B cell (primary cell): ENCODE data around the gene C10orf90. TPM values are rescaled to one million over a fixed set of nuclear protein-coding genes. Genes with fewer than 3 reads are reported as not detected.

Experiments
- ATAC-seq: fragments of 200-7000 bp; cut with Tn5 transposase; one replicate; pipeline ENCODE4 v1.10.0; 2021; ENCODE audit warnings: low read depth, mild to moderate bottlenecking, moderate number of reproducible peaks, moderate library complexity
- CTCF ChIA-PET: fragments of 350-600 bp; sonication (Branson Sonifier 250); formaldehyde crosslinking; loops from one replicate; lab custom pipeline; 2021; ENCODE audit warnings: antibody characterized with exemption, inconsistent platforms; lab: Charles Lee
- POLR2A ChIA-PET: fragments of 350-600 bp; sonication (Branson Sonifier 250); formaldehyde crosslinking; loops from one replicate; lab custom pipeline; 2021; ENCODE audit warnings: antibody characterized with exemption; lab: Charles Lee
- DNase-seq: peaks from one replicate; pipeline ENCODE4 v3.0.0; 2013
- H2AFZ ChIP-seq: 2 replicates; pipeline ENCODE4 v1.6.1; 2012; ENCODE audit warnings: mild to moderate bottlenecking, low read depth, low read length; ENCODE audit not compliant: insufficient read depth, poor library complexity, severe bottlenecking
- H3K27ac ChIP-seq, 2 donors: 1 replicate in 1 of 2; 2 replicates in 1 of 2; pipeline ENCODE4 v1.5.1; 2012 to 2013; ENCODE audit warnings: low read length in 2 of 2, mild to moderate bottlenecking in 2 of 2, moderate library complexity in 1 of 2
- H3K27me3 ChIP-seq, 4 experiments: fragments of 200-600 bp in 1 of 4; sonication (generic) in 1 of 4; replicated peaks in 1 of 4; 1 replicate in 2 of 4; 2 replicates in 2 of 4; pipeline versions ENCODE4 v1.6.1 to v1.7.0; 2013 to 2016; ENCODE audit warnings: low read length in 3 of 4, mild to moderate bottlenecking in 2 of 4, mixed read lengths in 1 of 4, moderate library complexity in 1 of 4; ENCODE audit not compliant: insufficient read depth in 4 of 4, control insufficient read depth in 3 of 4; ENCODE audit errors: control extremely low read depth in 1 of 4
- H3K36me3 ChIP-seq, 2 experiments: replicated peaks in 1 of 2; 1 replicate in 1 of 2; 2 replicates in 1 of 2; pipeline versions ENCODE4 v1.6.1 to v1.7.1; 2013; ENCODE audit warnings: low read length in 1 of 2; ENCODE audit not compliant: insufficient read depth in 2 of 2, control insufficient read depth in 1 of 2; ENCODE audit errors: control extremely low read depth in 1 of 2, extremely low read depth in 1 of 2
- H3K4me1 ChIP-seq, 2 donors: fragments of 200-600 bp in 1 of 2; sonication (generic) in 1 of 2; 1 replicate in 1 of 2; 2 replicates in 1 of 2; pipeline versions ENCODE4 v1.5.1 to v1.6.1; 2013 to 2017; ENCODE audit warnings: low read length in 2 of 2; ENCODE audit not compliant: control insufficient read depth in 2 of 2, insufficient read depth in 2 of 2
- H3K4me2 ChIP-seq: replicated peaks from 2 replicates; pipeline ENCODE3; 2012; ENCODE audit warnings: mild to moderate bottlenecking, low read depth, low read length; ENCODE audit not compliant: poor library complexity, severe bottlenecking
- H3K4me3 ChIP-seq, 5 experiments: fragments of 200-600 bp in 1 of 5; sonication (generic) in 1 of 5; 1 replicate in 3 of 5; 2 replicates in 2 of 5; pipeline versions ENCODE4 v1.5.1 to v1.7.0; 2011 to 2016; ENCODE audit warnings: low read length in 4 of 5, mild to moderate bottlenecking in 4 of 5, low read depth in 2 of 5, control low read depth in 1 of 5, moderate library complexity in 1 of 5; ENCODE audit not compliant: insufficient read depth in 1 of 5; ENCODE audit errors: control extremely low read depth in 1 of 5, extremely low read depth in 1 of 5
- H3K79me2 ChIP-seq: fragments of 200-600 bp; sonication (generic); one replicate; pipeline ENCODE4 v1.6.0; 2016; ENCODE audit warnings: low read length; ENCODE audit not compliant: control insufficient read depth, insufficient read depth
- H3K9ac ChIP-seq: fragments of 200-600 bp; sonication (generic); 2 replicates; pipeline ENCODE4 v1.6.1; 2017; ENCODE audit warnings: mild to moderate bottlenecking, low read length, moderate library complexity
- H3K9me3 ChIP-seq, 3 donors: one replicate each; pipeline versions ENCODE4 v1.6.1 to v1.7.1; 2013; ENCODE audit warnings: low read length in 2 of 3; ENCODE audit not compliant: control insufficient read depth in 2 of 3, insufficient read depth in 1 of 3; ENCODE audit errors: control extremely low read depth in 1 of 3
- H4K20me1 ChIP-seq: 2 replicates; pipeline ENCODE4 v1.6.0; 2012; ENCODE audit warnings: mild to moderate bottlenecking, low read length; ENCODE audit not compliant: insufficient read depth, control insufficient read depth, poor library complexity, severe bottlenecking
- H3K27ac Mint-ChIP-seq: one replicate; pipeline ENCODE4 v1.8.0; 2021; ENCODE audit warnings: mixed read lengths
- H3K27me3 Mint-ChIP-seq: one replicate; pipeline ENCODE4 v1.8.0; 2021; ENCODE audit warnings: mixed read lengths
- H3K4me1 Mint-ChIP-seq: one replicate; pipeline ENCODE4 v1.8.0; 2021; ENCODE audit warnings: mixed read lengths
- H3K4me3 Mint-ChIP-seq: one replicate; pipeline ENCODE4 v1.8.0; 2021; ENCODE audit warnings: mixed read lengths
- H3K9me3 Mint-ChIP-seq: one replicate; pipeline ENCODE4 v1.8.0; 2022; ENCODE audit warnings: mixed read lengths; ENCODE audit not compliant: insufficient read depth
- CTCF ChIP-seq: fragments of 200-600 bp; IDR thresholded peaks from one replicate; pipeline ENCODE4 v1.8.0; 2022; ENCODE audit warnings: antibody characterized with exemption, mild to moderate bottlenecking
- EZH2 ChIP-seq: IDR thresholded peaks from 2 replicates; pipeline ENCODE4 v1.6.1; 2012; ENCODE audit warnings: borderline replicate concordance, low read depth, mild to moderate bottlenecking, moderate library complexity, low read length; ENCODE audit not compliant: insufficient read depth, poor library complexity, severe bottlenecking
- WGBS: methylation state at CpG from one replicate; pipeline ENCODE4 v1.1.5; 2013; ENCODE audit warnings: missing lambda C conversion rate; ENCODE audit not compliant: insufficient coverage; 5-methylcytosine and 5-hydroxymethylcytosine counted together
- intact Hi-C: fragments of 100-400 bp; cut with micrococcal nuclease; formaldehyde crosslinking; loops from one replicate; pipeline ENCODE4 v1.10.0; 2022
- polyA plus RNA-seq: library from polyadenylated mRNA; depleted of rRNA; stranded (reverse); fragments of >200 nt; gene quantifications from 2 replicates; pipeline ENCODE4 v1.2.3, GENCODE V29; 2012
- total RNA-seq, 2 donors: library from RNA; stranded (reverse); fragments of 120-200 nt in 1 of 2; gene quantifications; 1 replicate in 1 of 2; 2 replicates in 1 of 2; pipeline versions ENCODE4 v1.2.3 to v1.2.4, GENCODE V29; 2013 to 2022

The C10orf90 gene
- total and polyA plus RNA-seq, 2 donors (not counting 1 experiment from before 2014, with no cell fraction given), result not detected

GRCh38 chr10:126420567-126421300 lies 249.8 kb downstream of the C10orf90 start:
- Mint-ChIP-seq H3K9me3 (peaks cover 8% of the 10 kb centered on the region), H3K27ac (no peak overlapping the region), H3K4me3 (no peak overlapping the region), H3K27me3 (no peaks in the 10 kb centered on the region), H3K4me1 (no peaks in the 10 kb centered on the region)
- DNase-seq (no peak), ATAC-seq (no peak)
- TF ChIP-seq EZH2 (no peak), CTCF (no peak)
- ChIA-PET CTCF (no interaction called here), POLR2A (no interaction called here)
- Histone ChIP-seq H4K20me1 (no peaks in the 10 kb centered on the region), H3K27ac (no peak overlapping the region), H3K79me2 (no peaks in the 10 kb centered on the region), H3K4me3 (no peak overlapping the region), H3K4me2 (no peak overlapping the region), H3K36me3 (no peaks in the 10 kb centered on the region), H3K4me1 (no peaks in the 10 kb centered on the region), H3K9me3 (peaks cover 0 to 29% (median 15%) of the 10 kb centered on the region in 3 donors), H3K27me3 (no peaks in the 10 kb centered on the region), H2AFZ (no peak overlapping the region), H3K9ac (no peak overlapping the region)
- intact Hi-C loops, result no loop called here
- WGBS, result 97% methylated on average over 4 of the region's 12 CpGs

GRCh38 chr10:126417220-126417825 lies 253.2 kb downstream of the C10orf90 start:
- no peak overlapping the region for H3K27ac ChIP-seq
- TF ChIP-seq CTCF (no peak), EZH2 (no peak)
- peaks cover 0 to 13% (median 4%) of the 10 kb centered on the region in 3 donors for H3K9me3 ChIP-seq
- no peak overlapping the region for H2AFZ ChIP-seq
- H3K27ac Mint-ChIP-seq, result no peak overlapping the region
- DNase-seq, result no peak
- WGBS, result no CpG with 5 or more reads among the region's 4 CpGs
- H3K27me3 ChIP-seq, result no peaks in the 10 kb centered on the region
- no peaks in the 10 kb centered on the region for H3K9me3 Mint-ChIP-seq
- no peak overlapping the region for H3K4me3 ChIP-seq
- no peaks in the 10 kb centered on the region for H3K4me1 Mint-ChIP-seq
- CTCF ChIA-PET, result no interaction called here
- intact Hi-C loops, result no loop called here
- no peaks in the 10 kb centered on the region for H3K27me3 Mint-ChIP-seq
- POLR2A ChIA-PET, result no interaction called here
- no peaks in the 10 kb centered on the region for H3K36me3 ChIP-seq
- H4K20me1 ChIP-seq, result no peaks in the 10 kb centered on the region
- H3K79me2 ChIP-seq, result no peaks in the 10 kb centered on the region
- H3K4me2 ChIP-seq, result no peak overlapping the region
- ATAC-seq, result no peak
- no peaks in the 10 kb centered on the region for H3K4me1 ChIP-seq
- H3K9ac ChIP-seq, result no peak overlapping the region
- H3K4me3 Mint-ChIP-seq, result no peak overlapping the region
